Activated gamma-delta T cell treated with anti-CD3 and anti-CD28 coated beads, Interleukin-2, amount 50 U/mL, for 16 hours (primary cell): Measurements from ENCODE around the gene CLCN4.

Experiments
- DNase-seq: peaks from one replicate; pipeline ENCODE4 v3.0.0-alpha.2; 2020; ENCODE audit warnings: low read depth

CLCN4 gene

DNA sequence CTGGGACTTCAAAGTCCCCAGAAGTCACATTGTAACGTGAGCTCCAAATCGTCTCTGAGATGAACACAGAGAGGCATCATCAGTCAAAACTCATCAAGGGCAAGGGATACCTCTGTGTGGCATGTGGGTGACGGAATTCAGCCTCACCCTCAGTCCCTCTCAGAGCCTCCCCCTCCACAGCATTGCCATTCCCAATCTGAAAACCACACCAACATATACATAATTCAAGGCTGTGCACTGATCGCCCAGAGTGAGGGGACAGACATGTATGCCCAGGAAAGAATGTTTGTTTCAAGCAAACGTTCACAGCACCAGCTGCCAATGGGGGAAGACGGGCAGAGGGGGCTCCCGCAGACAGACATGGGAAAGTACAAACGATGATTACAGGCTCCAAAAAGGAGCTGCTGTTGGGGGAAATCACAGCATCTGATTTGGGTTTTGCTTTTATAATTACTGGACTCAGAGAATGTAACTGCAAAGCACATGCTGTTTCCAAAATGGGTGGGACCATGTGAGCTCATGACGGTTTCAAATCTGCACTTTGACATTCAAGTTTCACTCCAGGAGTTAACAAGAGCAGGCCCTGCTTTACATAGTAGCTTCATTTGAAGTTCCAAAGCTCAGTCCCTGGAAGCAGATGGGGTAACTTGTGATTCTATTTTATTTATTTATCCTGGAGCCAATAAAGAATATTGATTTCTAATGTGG lies 88.3 kb downstream of the CLCN4 start:
- no peak for DNase-seq

DNA sequence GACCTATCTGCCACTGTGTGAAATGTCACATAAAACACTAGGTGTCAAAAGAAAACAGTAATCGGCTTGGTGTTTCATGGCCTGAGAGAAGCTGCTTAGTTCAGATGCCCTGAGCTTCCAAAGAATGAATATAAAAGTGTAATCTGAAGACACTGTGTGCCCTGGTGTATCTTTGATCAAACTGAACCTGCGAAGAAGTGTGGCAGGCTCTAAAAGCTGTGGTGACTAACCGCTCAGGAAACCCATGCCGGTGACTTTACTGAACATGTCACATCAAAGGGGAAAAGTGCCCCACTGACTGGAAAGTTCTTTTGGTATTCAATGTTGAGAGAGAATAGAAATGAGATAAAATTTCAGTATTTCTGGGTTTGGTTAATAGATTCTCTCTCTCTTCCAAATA lies 89.1 kb downstream of the CLCN4 start:
- no peak for DNase-seq

DNA sequence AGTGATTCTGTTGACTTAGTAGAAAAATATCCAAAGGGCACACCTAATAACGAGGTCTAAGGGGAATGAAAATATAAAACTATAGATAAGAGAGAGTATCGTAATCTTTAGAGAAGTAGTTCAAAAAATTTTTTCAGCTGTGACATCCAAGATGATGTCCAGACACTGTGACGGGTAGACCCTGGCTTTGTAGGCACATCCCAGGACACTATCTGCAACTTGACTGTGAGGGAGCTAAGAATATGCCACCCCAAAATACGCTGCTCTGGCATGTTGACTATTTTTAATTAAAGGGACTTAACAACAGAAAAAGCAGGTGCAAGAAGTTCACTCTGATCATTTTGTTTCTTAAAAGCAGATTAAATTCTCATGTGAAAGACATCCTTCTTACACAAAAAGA lies 89.5 kb downstream of the CLCN4 start:
- no peak for DNase-seq

DNA sequence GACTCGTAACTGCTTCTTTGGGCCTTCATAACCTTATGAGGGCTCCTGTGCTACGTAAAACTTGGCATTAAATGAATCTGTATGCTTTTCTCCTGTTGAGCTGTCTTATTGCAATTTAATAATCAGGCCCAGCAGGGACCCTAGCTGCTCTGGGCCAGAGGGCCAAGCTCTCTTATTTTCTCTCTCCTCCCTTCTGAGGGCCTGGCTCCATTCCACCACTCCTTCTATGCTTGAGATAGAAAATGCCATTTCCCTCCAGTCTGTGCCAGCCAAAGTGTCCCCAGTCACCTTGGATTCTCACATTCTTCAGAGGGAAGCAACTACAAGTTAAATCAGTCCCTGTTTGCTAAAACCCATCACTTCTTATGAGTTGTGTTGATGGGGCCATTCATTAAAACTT lies 90.1 kb downstream of the CLCN4 start:
- no peak for DNase-seq

DNA sequence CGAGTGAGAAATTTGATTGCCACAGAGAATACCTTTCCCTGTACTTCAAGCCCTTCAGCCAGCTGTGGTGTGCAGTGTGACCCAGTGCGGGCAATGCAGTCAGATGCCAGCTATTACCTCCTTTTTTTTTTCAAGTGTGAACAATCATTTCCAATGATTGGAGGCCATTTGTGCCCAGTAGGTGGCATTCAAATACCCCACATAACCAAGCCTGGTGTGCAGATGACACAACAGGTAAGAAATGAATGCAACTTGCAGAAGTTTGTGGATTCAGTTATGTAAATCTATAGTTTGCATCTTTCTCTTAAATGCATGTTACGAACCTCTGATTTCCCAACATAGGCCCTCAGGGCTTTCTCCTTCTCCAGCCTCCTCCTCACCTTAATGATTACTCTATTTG lies 98.0 kb downstream of the CLCN4 start:
- DNase-seq, result no peak

DNA sequence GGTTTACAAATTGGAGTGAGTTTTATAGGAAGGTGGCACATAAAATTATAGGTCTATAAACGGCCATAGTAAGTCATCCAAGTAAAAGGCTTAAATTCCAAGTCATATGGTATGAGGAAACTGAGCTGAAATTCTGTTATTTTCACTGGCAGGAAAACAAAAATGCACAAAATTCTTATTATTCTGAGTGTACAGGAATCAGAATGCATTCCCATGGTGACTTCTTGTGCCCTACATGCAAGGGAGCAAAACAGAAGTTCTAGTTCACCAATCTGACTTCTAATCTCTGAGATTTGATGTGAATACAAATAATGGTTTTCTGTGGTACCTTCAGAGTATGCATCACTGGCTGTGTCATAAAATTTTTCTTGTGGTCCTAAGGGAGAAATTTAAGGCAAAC lies 102.9 kb downstream of the CLCN4 start:
- no peak for DNase-seq

DNA sequence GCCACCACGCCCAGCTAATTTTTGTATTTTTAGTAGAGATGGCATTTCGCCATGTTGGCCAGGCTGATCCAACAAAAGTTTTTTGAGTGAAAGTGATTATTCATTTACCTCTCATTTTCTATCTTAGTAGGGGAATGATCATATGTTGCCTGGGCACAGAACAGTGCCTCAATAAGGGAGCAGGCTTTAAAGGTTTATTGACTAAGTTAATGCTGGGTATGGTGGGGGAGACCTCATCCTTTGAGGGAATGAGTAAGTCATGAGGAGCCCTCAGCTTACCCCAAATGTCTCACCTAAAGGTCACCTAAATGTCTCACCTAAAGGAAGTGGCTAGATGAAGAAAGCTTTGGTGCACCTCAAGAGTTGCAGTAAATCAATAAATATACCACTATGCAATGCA lies 109.0 kb downstream of the CLCN4 start:
- no peak for DNase-seq

DNA sequence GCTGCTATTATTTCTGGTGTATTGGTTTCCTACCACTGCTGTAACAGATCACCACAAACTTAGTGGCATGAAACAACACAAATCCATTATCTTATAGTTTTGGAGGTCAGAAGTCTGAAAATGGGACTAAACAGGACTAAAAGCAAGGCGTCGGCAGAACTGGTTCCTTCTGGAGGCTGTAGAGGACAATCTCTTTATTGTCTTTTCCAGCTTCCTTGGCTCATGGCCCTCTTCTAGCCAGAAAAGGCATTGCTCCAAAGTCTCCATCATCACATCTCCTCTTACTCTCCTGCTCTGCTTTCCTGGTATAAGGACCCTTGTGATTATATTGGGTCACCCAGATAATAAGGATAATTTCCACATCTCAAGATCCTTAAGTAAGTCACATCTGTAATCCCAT lies 121.9 kb downstream of the CLCN4 start:
- DNase-seq, result no peak

DNA sequence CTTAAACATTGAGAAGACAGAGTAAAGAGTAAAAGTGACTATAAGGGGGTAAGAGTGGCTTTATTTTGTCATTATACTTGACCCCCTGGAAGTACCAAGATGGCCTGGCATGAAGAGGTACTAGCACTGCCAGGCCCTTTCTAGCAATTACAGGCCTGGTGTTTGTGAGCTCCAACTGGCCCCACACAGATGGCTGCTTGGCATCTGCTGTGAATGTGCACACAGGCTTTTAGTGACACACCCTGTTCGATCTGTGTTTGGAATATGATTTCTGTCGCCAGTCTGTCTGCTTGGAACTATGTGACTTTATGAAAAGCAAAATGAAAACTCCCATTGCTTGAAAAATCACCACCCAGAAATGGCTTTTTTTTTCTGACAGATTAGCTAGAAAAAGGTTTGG lies 123.3 kb downstream of the CLCN4 start:
- DNase-seq, result no peak

DNA sequence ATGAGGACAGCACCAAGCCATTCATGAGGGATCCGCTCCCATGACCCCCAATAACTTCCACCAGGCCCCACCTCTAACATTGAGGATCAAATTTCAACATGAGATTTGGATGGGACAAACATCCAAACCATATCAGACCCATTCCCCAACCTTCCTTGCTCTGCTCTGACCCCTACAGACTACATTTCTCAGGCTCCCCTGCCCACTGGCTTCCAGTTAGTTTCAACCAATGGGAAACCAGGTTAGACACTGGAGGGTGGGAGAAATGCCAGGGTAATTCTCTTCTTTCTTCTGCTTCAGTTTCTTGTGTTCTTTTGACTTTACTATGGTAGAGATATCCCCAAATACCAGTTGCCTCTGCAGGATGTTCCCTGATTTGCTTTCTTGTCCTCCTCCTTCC lies 125.7 kb downstream of the CLCN4 start:
- DNase-seq, result no peak

DNA sequence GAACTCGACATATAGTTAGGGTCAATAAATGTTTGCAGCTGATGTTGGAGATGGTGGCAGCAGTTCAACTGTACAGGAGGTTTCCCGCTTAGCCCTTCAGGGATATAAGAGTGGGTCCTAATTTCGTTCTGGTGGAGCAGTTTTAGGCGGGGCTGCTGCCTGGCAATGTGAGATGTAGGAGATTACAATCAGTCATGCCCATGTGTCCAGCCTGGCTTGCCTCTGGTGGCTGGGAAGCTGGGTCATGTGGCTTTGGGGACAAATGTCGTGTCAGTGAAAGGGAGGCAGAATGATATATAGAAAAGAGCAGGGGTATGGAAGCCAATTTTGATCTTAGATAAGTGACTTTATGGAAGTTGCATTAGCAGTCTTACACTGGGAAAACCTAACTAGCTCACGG lies 129.4 kb downstream of the CLCN4 start:
- DNase-seq, result no peak
